SW480 (cell line): ENCODE results near the gene CSNK2A1.

Source experiments
- DNase-seq: peaks from one replicate; pipeline ENCODE4 v3.0.0-alpha.2; 2016; ENCODE audit warnings: low spot score

Gene CSNK2A1

DNA sequence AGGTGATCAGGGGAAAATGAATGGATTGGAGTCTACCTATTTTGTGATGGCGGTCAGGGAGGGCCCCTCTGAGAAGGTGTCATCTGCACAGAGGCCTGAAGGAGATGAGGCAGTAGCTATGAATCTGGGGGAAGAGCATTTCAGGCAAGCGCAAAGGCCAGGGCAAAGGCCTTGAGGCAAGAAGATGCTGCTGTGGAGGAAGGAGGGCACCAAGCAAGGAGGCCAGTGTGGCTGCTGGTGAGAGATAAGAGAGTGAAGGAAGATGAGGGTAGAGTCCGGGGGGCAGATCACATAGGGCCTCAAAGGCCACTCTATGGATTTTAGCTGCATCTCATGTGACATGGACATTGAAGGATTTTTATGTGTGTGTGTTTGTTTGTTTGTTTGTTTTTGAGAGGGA lies 20.6 kb upstream of the CSNK2A1 start:
- no peak for DNase-seq

DNA sequence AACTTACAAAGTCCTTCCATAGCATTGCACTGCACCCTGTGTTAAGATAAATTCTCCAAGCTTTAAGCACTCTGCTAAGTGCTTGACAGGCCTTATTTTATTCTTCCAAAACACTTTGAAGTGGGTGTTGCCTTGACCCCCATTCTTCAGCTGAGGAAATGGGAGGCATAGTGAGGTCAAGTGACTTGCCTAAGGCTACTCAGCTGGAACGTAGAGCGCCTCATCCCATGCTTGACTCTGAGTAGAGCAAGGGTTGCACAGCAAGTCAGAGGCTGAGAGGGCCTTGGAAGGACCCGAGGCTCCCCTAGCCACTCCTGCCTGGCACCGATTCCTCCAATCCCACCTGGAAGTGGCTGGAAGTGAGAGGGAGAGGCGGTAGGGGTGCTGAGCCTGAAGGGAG lies 19.6 kb upstream of the CSNK2A1 start:
- DNase-seq = no peak

GRCh38 chr20:562232-562897 lies 18.8 kb upstream of the CSNK2A1 start:
- no peak for DNase-seq

GRCh38 chr20:561437-562231 lies 18.0 kb upstream of the CSNK2A1 start:
- peak; percentile 82 for DNase-seq

- no peak for DNase-seq
Observed at GRCh38 chr20:560680-561079, 17.1 kb upstream of the CSNK2A1 start.

GRCh38 chr20:558117-558516 lies 14.5 kb upstream of the CSNK2A1 start:
- DNase-seq = no peak

GRCh38 chr20:556984-557383 lies 13.4 kb upstream of the CSNK2A1 start:
- DNase-seq = no peak

DNA sequence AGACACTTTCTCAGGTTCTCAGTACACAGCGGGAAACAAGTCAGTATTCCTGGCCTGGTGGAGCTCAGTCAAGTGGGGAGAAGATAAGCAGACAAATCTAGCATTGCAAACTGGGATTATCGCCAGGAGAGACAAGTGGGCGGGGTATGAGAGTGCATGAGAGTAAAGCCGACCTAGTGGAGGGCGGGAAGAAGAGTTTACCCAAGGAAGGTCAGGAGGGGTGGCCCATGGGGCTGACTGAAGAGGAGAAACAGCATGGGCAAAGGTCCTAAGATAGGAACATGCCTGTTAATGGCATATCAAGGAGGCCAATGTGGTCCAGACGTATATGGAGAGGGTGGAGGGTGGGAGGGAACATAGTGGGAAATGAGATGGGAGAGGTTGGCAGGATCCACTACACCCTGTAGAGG lies 12.4 kb upstream of the CSNK2A1 start:
- no peak for DNase-seq

DNA sequence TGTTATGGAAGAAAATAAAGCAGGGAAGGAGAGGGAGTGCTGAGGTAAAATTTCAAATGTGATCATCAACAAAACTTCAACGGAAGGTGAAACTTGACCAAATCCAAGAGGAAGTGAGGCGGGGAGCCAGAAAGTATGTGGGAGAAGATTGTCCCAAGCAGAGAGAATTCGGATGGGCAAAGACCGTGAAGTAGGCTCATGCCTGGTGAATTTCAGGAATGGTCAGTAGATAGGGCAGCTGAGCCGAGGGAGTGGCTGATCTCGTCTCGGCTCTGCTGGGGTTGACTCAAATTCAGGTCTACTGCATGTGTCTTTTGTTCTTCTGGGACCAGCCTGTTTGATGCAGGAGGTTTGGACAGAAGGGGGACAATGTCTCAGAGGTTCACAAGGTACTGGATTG lies 7.0 kb upstream of the CSNK2A1 start:
- DNase-seq = no peak

DNA sequence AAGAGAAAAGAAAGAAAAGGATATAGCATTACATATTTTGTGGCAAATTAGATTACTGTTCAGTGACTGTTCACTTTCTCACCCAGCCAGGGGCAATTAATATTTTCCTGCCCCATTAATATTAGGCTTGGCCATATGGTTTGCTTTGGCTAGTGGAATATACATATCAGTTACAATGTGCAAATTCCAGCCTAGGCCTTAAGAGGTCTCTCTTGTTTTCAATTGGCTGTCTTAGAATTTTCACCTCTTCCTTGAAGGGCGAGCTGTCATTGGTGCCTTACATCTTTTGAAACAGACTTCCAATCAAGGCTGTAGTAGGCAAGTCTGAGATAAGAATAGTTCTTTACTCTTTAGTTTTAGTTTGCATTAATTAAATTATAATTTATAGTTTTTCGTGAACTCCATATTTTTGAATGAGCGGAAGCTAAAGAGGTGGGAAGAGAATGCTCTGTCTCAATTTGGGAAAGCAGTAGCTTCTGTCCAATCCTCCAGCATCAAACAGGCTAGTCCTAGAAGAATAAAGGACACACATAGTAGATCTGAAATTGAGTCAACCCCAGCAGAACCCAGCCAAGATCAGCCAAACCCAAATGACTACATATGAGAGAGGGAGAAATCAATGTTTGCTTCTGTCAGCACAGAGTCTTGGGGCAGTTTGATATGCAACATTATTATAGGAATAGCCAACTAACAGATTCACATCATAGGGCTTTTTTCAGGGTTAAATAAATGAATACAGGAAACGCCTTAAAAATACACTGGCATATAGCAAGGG lies 6.3 kb upstream of the CSNK2A1 start:
- no peak for DNase-seq

DNA sequence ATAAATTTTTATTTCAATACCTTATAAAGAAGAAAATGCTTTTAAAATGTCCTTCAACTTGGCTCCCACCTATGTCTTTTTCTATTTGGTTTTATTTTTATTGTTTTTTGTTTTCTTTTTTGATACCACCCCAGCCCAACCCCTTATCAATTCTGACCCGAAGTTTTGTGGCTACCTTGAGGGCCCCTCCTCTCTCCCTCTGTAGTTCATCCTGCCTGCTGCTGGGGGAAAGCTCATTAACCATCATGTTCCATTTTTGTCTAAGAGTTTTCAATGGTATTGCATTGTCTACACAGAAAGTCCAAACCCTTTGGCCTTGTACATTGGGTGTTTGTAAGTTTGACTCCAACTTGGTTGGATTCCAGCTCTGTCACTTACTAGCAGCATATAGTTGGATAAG lies 5.3 kb upstream of the CSNK2A1 start:
- DNase-seq = no peak

- no peak for DNase-seq
Observed at GRCh38 chr20:547394-547793, 3.8 kb upstream of the CSNK2A1 start.

DNA sequence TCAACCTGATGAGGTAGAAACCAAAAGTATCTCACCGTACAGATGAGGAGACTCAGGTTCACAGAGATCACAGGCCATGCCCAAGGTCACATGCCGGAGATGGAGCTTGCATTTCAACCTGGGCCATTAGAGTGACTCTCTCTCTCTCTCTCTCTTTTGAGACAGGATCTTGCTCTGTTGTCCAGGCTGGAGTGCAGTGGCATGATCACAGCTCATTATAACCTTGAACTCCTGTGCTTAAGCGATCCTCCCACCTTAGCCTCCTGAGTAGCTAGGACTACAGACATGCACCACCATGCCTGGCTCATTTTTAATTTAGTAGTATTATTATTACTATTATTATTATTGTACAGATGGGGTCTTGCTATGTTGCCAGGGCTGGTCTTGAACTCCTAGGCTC lies 2.8 kb upstream of the CSNK2A1 start:
- no peak for DNase-seq

DNA sequence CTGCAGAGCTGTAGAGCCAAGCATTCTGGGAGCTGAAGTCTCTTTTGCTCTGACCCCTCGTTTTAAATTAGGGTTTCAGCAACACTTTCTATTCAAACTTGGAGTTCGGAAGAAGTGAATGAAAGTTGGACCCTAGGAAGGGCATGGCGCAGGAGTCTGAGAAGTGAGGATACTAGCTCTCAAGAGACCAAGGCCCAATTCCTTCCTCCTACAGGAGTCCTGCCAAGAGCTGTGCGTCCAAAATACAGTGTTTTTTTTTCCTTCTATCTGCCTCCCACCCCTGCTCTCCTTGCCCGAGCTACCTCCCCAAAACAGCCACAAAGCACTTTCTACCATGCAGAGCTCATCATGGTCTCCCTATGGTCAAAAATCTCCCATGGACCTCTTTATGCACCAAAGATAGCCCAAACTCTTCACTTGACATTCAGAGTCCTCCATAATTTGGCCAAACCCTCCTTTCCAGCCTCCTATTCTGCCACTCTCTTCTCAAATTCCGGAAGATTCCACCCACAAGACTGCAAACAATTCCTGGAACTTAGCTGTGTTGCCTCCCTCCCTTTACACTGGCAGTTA lies 649 bp upstream of the CSNK2A1 start:
- no peak for DNase-seq

GRCh38 chr20:542777-543368 lies 717 bp downstream of the CSNK2A1 start:
- DNase-seq = no peak

DNA sequence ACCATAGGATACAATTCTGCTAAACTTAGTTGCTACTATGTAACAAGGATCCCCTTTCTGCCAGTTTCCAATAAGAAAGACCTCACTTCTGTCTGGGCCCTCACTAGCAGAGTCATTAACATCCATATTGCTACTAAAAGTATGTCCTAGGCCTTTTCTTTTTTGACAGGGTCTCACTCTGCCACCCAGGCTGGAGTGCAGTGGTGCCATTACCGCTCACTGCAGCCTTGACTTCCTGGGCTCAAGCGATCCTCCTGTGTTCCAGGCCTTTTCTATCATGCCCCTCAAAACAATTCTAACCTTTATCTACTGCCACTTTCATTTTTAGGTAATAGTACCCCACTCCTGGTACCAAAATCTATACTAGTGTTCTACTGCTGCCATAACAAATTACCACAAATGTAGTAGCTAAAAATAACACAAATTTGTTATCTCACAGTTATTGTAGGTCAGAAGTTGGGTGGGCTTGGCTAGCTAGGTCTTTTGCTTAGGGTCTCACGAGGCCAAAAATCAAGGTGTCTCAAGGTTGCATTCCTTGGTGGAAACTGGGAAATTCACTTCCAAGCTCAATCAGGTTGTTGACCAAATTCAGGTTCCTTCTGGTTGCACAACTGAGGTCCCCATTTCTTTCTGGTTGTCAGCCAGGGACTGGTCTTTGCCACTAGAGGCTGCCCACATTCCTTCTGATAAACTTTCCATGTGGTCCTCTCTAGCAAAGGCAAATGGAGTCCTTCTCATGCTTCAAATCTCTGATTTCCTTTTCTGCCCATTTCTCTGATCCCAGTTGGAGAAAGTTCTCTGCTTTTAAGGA lies 3.0 kb downstream of the CSNK2A1 start:
- no peak for DNase-seq

- DNase-seq = no peak
Observed at GRCh38 chr20:539848-540247, 3.7 kb downstream of the CSNK2A1 start.

- DNase-seq = no peak
Observed at GRCh38 chr20:539191-539590, 4.4 kb downstream of the CSNK2A1 start.

DNA sequence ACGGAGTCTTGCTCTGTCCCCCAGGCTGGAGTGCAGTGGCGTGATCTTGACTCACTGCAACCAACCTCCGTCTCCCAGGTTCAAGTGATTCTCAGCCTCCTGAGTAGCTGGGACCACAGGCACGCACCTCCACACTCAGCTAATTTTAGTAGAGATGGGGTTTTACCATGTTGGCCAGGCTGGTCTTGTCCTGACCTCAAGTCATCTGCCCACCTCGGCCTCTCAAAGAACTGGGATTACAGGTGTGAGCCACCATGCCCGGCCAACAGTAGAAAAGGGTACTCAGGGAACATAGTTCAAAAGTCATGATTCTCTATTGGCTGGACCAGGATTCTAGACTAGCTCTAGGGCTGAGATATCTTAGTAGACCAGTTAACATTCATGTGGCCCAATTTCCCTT lies 5.6 kb downstream of the CSNK2A1 start:
- DNase-seq = no peak

- DNase-seq = no peak
Observed at GRCh38 chr20:536426-537010, 7.1 kb downstream of the CSNK2A1 start.

DNA sequence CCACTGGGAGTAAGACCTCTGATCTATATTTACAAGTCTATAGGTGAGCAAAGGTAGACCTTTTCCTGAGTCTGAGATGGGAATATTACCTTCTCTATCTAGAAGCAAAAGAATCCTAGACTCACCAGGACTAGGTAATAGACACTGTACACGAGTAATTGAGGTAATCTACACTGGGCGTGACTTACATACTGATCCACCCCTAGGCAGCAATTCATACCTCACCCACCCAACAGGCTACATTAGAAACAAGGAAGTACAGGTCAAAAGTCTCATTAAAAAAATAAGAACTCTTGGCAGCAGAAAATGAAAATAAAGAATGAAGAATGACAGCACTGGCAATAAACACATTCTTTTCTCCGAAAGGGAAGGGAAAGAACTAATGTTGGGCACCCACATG lies 7.6 kb downstream of the CSNK2A1 start:
- DNase-seq = no peak
